NCI-H128 (cell line): ENCODE measurements around the gene BBOF1.

ENCODE experiments used
- DNase-seq: peaks from one replicate; lab custom pipeline; 2025; ENCODE audit not compliant: unreplicated experiment; lab: John Stamatoyannopoulos, UW

Gene BBOF1

DNA sequence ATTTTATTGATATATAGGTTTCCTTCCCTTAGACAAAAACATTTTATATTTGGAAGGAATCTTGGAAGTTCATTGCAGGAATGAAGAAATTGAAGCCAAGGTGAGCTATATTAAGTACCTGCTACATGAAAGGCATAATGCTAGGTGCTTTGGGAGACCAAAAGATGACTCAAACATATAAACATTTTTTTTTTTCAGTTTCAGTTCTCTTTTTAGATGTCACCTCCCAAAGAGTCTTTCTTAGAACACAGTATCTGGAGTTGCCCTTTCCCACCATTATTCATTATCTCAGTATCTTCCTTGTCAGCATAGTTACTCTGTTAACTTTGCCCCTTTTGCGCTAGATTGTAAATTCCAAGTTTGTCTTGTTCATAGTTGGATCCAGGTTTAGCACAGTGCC lies 66.7 kb downstream of the BBOF1 start:
- DNase-seq = no peak

DNA sequence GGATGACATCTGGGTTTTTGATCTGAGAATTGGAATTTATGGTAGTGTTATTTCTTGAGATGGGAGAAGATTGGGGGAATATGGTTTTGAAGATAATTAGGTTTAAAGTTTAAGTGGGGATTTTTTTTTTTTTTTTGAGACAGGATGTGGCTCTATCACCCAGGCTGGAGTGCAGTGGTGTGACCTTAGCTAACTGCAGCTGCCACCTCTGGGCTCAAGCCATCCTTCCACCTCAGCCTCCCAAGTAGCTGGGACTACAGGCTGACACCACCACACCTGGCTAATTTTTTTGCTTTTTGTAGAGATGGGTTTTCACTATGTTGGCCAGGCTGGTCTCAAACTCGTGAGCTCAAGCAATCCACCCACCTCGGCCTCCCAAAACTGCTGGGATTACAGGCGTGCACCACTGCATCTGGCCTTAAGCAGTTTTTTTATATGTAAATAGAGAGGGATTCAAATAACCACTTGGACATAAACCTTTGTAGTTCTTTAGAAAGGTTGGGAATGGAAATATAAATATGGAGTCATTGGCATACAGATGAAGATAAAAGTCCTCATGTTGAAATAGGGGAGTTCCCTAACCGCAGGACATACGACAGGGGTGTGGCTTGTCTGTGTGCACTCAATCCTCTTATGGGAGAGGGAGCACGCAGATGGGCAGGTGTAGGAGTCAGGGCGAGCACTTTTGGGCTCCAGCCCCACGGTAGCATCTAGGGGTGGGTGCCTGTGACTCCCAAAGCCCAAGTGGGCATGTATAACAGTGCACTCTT lies 70.3 kb downstream of the BBOF1 start:
- DNase-seq = no peak

DNA sequence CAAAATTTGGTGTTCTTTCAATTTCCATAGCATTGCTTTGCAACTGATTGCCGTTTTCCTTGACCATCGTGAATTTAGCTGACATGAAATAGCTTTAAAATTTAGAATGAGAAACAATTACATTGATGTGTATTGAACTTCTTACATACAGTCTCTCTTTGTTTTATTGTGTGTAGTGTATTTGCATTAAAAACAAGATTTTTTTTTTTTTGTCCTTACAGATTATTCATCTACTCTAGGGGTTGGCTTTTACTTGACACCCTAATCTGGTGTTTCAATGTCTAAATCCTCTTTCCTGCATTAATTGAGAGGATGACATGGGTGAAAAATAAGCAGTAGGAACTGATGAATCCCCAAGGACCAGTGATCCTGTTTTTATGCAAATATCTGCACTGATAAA lies 86.2 kb downstream of the BBOF1 start:
- DNase-seq = no peak

DNA sequence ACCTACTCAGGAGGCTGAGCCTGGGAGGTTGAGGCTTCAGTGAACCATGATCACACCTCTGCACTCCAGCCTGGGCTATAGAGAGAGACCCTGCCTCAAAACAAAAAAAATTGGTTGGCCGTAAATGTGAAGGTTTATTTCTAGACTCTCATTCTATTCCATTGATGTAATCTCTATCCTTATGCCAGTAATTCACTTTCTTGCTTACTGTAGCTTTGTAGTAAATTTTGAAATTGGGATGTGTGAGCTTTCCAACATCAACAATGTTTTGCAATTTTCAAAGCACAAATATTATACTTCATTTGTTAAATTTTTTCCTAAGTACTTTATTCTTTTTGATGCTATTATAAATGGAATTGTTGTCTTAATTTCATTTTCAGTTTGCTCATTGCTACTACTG lies 90.2 kb downstream of the BBOF1 start:
- no peak for DNase-seq

DNA sequence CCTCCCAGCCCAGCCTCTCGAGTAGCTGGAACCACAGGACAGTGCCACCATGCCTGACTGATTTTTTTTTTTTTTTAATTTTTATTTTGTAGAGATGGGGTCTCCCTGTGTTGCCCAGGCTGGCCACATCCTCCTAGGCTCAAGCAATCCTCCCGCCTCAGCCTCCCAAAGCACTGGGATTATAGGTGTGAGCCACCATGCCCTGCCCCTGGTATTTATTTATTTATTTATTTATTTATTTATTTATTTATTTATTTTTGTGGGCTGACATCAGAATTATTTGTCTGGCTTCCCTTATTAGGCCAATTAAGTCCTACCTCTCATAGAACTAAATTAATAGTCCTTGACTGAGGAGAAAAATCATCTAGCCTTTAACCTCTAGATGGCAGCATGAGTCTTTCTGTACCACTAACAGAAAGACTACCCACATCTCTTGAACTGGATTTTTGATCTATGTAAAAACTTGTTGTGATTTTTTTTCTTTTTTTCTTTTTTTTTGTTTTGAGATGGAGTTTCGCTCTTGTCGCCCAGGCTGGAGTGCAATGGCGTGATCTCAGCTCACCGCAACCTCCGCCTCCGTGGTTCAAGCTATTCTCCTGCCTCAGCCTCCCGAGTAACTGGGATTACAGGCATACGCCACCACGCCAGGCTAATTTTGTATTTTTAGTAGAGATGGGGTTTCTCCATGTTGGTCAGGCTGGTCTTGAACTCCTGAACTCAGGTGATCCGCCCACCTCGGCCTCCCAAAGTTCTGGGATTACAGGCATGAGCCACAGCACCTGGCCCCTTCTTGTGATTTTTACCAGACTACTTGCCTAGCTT lies 92.5 kb downstream of the BBOF1 start:
- peak; percentile 19 for DNase-seq
